Keratinocyte (primary cell): ENCODE results near the gene ACAD9. TPM values are rescaled to one million over a fixed set of nuclear protein-coding genes. Genes with fewer than 3 reads are reported as not detected.

ENCODE experiments used
- DNase-seq: peaks from one replicate; pipeline ENCODE4 v3.0.0-alpha.2; 2011; ENCODE audit warnings: low read depth, missing footprints, low spot score
- FAIRE-seq: peaks from 2 replicates; lab custom pipeline; 2011; peaks lifted over from hg19 to GRCh38; lab: Jason Lieb, UNC
- H2AFZ ChIP-seq: 2 replicates; pipeline ENCODE4 v1.6.0; 2012; ENCODE audit warnings: low read length, control low read depth, inconsistent platforms; ENCODE audit not compliant: control insufficient read depth
- H3K27ac ChIP-seq: 2 replicates; pipeline ENCODE4 v1.5.1; 2011; ENCODE audit warnings: low read length; ENCODE audit not compliant: control insufficient read depth, insufficient read depth
- H3K27me3 ChIP-seq: 3 replicates; pipeline ENCODE4 v1.6.0; 2011; ENCODE audit warnings: low read length; ENCODE audit not compliant: control insufficient read depth, insufficient read depth; ENCODE audit errors: extremely low read depth
- H3K36me3 ChIP-seq, 2 experiments: 2 replicates in 1 of 2; 3 replicates in 1 of 2; pipeline ENCODE4 v1.5.1; 2011; ENCODE audit warnings: low read length in 2 of 2, mild to moderate bottlenecking in 1 of 2; ENCODE audit not compliant: control insufficient read depth in 2 of 2, insufficient read depth in 2 of 2; ENCODE audit errors: extremely low read depth in 1 of 2
- H3K4me1 ChIP-seq: 3 replicates; pipeline ENCODE4 v1.5.1; 2011; ENCODE audit warnings: low read length; ENCODE audit not compliant: control insufficient read depth, insufficient read depth; ENCODE audit errors: extremely low read depth
- H3K4me2 ChIP-seq: 3 replicates; pipeline ENCODE4 v1.6.0; 2011; ENCODE audit warnings: low read depth, low read length; ENCODE audit not compliant: control insufficient read depth, insufficient read depth; ENCODE audit errors: extremely low read depth
- H3K4me3 ChIP-seq, 3 experiments: fragments of 200-600 bp in 1 of 3; sonication (generic) in 1 of 3; 2 replicates in 2 of 3; 3 replicates in 1 of 3; pipeline ENCODE4 v1.5.1; 2011 to 2016; ENCODE audit warnings: low read length in 3 of 3, mild to moderate bottlenecking in 3 of 3, control low read depth in 2 of 3, inconsistent platforms in 1 of 3, low read depth in 1 of 3, mixed read lengths in 1 of 3, mixed run types in 1 of 3, moderate library complexity in 1 of 3; ENCODE audit not compliant: control insufficient read depth in 2 of 3, insufficient read depth in 2 of 3; ENCODE audit errors: extremely low read depth in 1 of 3
- H3K79me2 ChIP-seq: 2 replicates; pipeline ENCODE4 v1.6.0; 2012; ENCODE audit warnings: low read length; ENCODE audit not compliant: control insufficient read depth, insufficient read depth
- H3K9ac ChIP-seq: 3 replicates; pipeline ENCODE4 v1.6.0; 2011; ENCODE audit warnings: low read length; ENCODE audit not compliant: control insufficient read depth, insufficient read depth; ENCODE audit errors: extremely low read depth
- H3K9me1 ChIP-seq: 3 replicates; pipeline ENCODE4 v1.6.0; 2011; ENCODE audit warnings: low read length; ENCODE audit not compliant: control insufficient read depth, insufficient read depth; ENCODE audit errors: extremely low read depth
- H3K9me3 ChIP-seq: 2 replicates; pipeline ENCODE4 v1.5.1; 2012; ENCODE audit warnings: low read depth, low read length; ENCODE audit not compliant: control insufficient read depth
- H4K20me1 ChIP-seq: 3 replicates; pipeline ENCODE4 v1.6.0; 2011; ENCODE audit warnings: low read length; ENCODE audit not compliant: control insufficient read depth, insufficient read depth; ENCODE audit errors: extremely low read depth
- CTCF ChIP-seq, 3 experiments: IDR thresholded peaks in 1 of 3; conservative IDR thresholded peaks in 1 of 3; optimal IDR thresholded peaks in 1 of 3; 2 replicates in 2 of 3; 3 replicates in 1 of 3; pipeline versions ENCODE3 to v1.5.1; 2011; ENCODE audit warnings: low read length in 3 of 3, mild to moderate bottlenecking in 3 of 3, moderate library complexity in 2 of 3, control low read depth in 1 of 3, inconsistent platforms in 1 of 3; ENCODE audit not compliant: insufficient read depth in 2 of 3; ENCODE audit errors: extremely low read depth in 1 of 3
- EZH2 ChIP-seq: IDR thresholded peaks from one replicate; pipeline ENCODE4 v1.6.1; 2012; ENCODE audit warnings: inconsistent platforms, mild to moderate bottlenecking, low read length, moderate library complexity
- dilution Hi-C: fragments of 300-500 bp; cut with MboI; formaldehyde crosslinking; loops from one replicate; pipeline ENCODE4 v1.7.0; 2020; ENCODE audit warnings: low sequenced_read_pairs; ENCODE audit not compliant: extremely low pct_ligation_motif_present
- polyA plus RNA-seq, 5 experiments: library from polyadenylated mRNA; depleted of rRNA in 3 of 5; stranded (reverse) in 3 of 5; stranded (forward) in 1 of 5; unstranded in 1 of 5; fragments of >200 nt; gene quantifications; 1 replicate in 1 of 5; 2 replicates in 3 of 5; 3 replicates in 1 of 5; pipeline versions ENCODE4 v1.2.1 to v1.2.3, GENCODE V29; 2011 to 2012; ENCODE audit warnings: missing spikeins in 2 of 5, low read depth in 1 of 5, low replicate concordance in 1 of 5

Gene ACAD9
- polyA plus RNA-seq, 1 donor (not counting 4 experiments of a cell fraction or from before 2014, with no cell fraction given) = 36.6 TPM

- H3K4me3 ChIP-seq = no peak overlapping the region
- peaks cover 5 to 22% of the 10 kb centered on the region in 2 experiments for H3K36me3 ChIP-seq
- peaks cover 62% of the 10 kb centered on the region for H3K79me2 ChIP-seq
- peaks cover 3% of the 10 kb centered on the region for H4K20me1 ChIP-seq
- FAIRE-seq (no peak), DNase-seq (no peak)
- TF ChIP-seq EZH2 = no peak
- TF ChIP-seq CTCF (optimal IDR thresholded peaks at IDR 0.05 in 1 of 3, IDR thresholded peaks at IDR 0.05 in 1 of 3, conservative IDR thresholded peaks at IDR 0.05 in 1 of 3; ENCODE audit: extremely low read depth in 1 of 3, insufficient read depth in 2 of 3, low read length in 3 of 3) = no peak
- no peaks in the 10 kb centered on the region for H3K27me3 ChIP-seq
- H3K27ac ChIP-seq = no peak overlapping the region
- no peak overlapping the region for H2AFZ ChIP-seq
- no peak overlapping the region for H3K4me2 ChIP-seq
- H3K9ac ChIP-seq = no peak overlapping the region
- H3K4me1 ChIP-seq = peaks cover 24% of the 10 kb centered on the region
- dilution Hi-C loops = no loop called here
- H3K9me1 ChIP-seq = peaks cover 6% of the 10 kb centered on the region
- no peaks in the 10 kb centered on the region for H3K9me3 ChIP-seq
Measured at GRCh38 chr3:128882719-128883118, 3.3 kb downstream of the ACAD9 start.

- peaks cover 44% of the 10 kb centered on the region for H3K79me2 ChIP-seq
Measured at GRCh38 chr3:128884992-128885391, 5.6 kb downstream of the ACAD9 start.

More at GRCh38 chr3:128884992-128885391, 5.6 kb downstream of the ACAD9 start:
- Histone ChIP-seq H3K9me1 (peaks cover 6% of the 10 kb centered on the region), H3K9me3 (no peaks in the 10 kb centered on the region), H2AFZ (no peak overlapping the region), H3K36me3 (peaks cover 5 to 28% of the 10 kb centered on the region in 2 experiments), H3K4me2 (no peak overlapping the region), H3K4me3 (no peak overlapping the region), H3K9ac (no peak overlapping the region), H3K4me1 (peaks cover 17% of the 10 kb centered on the region), H3K27ac (no peak overlapping the region), H3K27me3 (no peaks in the 10 kb centered on the region), H4K20me1 (peaks cover 3% of the 10 kb centered on the region)
- DNase-seq = no peak
- FAIRE-seq = no peak
- dilution Hi-C loops = no loop called here
- TF ChIP-seq EZH2 (no peak), CTCF (optimal IDR thresholded peaks at IDR 0.05 in 1 of 3, IDR thresholded peaks at IDR 0.05 in 1 of 3, conservative IDR thresholded peaks at IDR 0.05 in 1 of 3; ENCODE audit: extremely low read depth in 1 of 3, insufficient read depth in 2 of 3, low read length in 3 of 3) (no peak)
